ENCODE data around the gene ACVR1B.

- TF ChIP-seq PRDM6 (tag by site-specific recombination; IDR thresholded peaks at IDR 0.05) (no peak), ZNF335 (tag by site-specific recombination; conservative IDR thresholded peaks at IDR 0.05) (no peak), CTCF (tag by site-specific recombination; IDR thresholded peaks at IDR 0.05) (no peak), TCF7L2 (IDR thresholded peaks at IDR 0.05; ENCODE audit: borderline replicate concordance, low read depth, low read length) (no peak), ZNF146 (tag by site-specific recombination; IDR thresholded peaks at IDR 0.05) (no peak), ZNF280D (tag by site-specific recombination; IDR thresholded peaks at IDR 0.05) (no peak), ZNF639 (tag by site-specific recombination; IDR thresholded peaks at IDR 0.05) (no peak), GLIS1 (tag by site-specific recombination; IDR thresholded peaks at IDR 0.05) (no peak), SALL2 (tag by site-specific recombination; IDR thresholded peaks at IDR 0.05; ENCODE audit: borderline replicate concordance) (no peak), ZBTB10 (tag by site-specific recombination; IDR thresholded peaks at IDR 0.05) (no peak), ZSCAN30 (tag by site-specific recombination; IDR thresholded peaks at IDR 0.05) (no peak), ZNF24 (tag by site-specific recombination; IDR thresholded peaks at IDR 0.05) (no peak)
- TF ChIP-seq, protein P1, sequence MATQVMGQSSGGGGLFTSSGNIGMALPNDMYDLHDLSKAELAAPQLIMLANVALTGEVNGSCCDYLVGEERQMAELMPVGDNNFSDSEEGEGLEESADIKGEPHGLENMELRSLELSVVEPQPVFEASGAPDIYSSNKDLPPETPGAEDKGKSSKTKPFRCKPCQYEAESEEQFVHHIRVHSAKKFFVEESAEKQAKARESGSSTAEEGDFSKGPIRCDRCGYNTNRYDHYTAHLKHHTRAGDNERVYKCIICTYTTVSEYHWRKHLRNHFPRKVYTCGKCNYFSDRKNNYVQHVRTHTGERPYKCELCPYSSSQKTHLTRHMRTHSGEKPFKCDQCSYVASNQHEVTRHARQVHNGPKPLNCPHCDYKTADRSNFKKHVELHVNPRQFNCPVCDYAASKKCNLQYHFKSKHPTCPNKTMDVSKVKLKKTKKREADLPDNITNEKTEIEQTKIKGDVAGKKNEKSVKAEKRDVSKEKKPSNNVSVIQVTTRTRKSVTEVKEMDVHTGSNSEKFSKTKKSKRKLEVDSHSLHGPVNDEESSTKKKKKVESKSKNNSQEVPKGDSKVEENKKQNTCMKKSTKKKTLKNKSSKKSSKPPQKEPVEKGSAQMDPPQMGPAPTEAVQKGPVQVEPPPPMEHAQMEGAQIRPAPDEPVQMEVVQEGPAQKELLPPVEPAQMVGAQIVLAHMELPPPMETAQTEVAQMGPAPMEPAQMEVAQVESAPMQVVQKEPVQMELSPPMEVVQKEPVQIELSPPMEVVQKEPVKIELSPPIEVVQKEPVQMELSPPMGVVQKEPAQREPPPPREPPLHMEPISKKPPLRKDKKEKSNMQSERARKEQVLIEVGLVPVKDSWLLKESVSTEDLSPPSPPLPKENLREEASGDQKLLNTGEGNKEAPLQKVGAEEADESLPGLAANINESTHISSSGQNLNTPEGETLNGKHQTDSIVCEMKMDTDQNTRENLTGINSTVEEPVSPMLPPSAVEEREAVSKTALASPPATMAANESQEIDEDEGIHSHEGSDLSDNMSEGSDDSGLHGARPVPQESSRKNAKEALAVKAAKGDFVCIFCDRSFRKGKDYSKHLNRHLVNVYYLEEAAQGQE (tag by site-specific recombination; IDR thresholded peaks at IDR 0.05) = no peak
These were observed 67.7 kb downstream of the ACVR1B start for GRCh38 chr12:52019113-52019770.

Measured in HEK293 (cell line).